Thoracic aorta (tissue), 2 donors: ENCODE results near the gene ALKBH8. TPM values are rescaled to one million over a fixed set of nuclear protein-coding genes. Genes with fewer than 3 reads are reported as not detected.

Experiments used
- ATAC-seq: fragments of 150-250 bp; one replicate; pipeline ENCODE4 v1.8.0; 2017; ENCODE audit warnings: low read depth; ENCODE audit not compliant: insufficient number of reproducible peaks, low FRiP score
- DNase-seq: peaks from one replicate; pipeline ENCODE4 v3.0.0-alpha.2; 2020; ENCODE audit warnings: low spot score
- H3K27ac ChIP-seq, 2 donors: fragments of 200-600 bp; sonication (generic); 1 replicate in 1 of 2; 2 replicates in 1 of 2; pipeline ENCODE4 v1.5.1; 2016; ENCODE audit warnings: mild to moderate bottlenecking in 2 of 2, moderate library complexity in 2 of 2
- H3K27me3 ChIP-seq: fragments of 200-600 bp; sonication (generic); replicated peaks from 2 replicates; pipeline ENCODE4 v1.6.0; 2016; ENCODE audit warnings: mild to moderate bottlenecking; ENCODE audit not compliant: insufficient read depth
- H3K36me3 ChIP-seq: fragments of 200-600 bp; sonication (generic); one replicate; pipeline ENCODE4 v1.5.1; 2016
- H3K4me1 ChIP-seq, 2 donors: fragments of 200-600 bp; sonication (generic); 1 replicate in 1 of 2; 2 replicates in 1 of 2; pipeline versions ENCODE4 v1.5.1 to v1.6.0; 2016; ENCODE audit warnings: low read depth in 2 of 2, mild to moderate bottlenecking in 1 of 2; ENCODE audit not compliant: control insufficient read depth in 1 of 2
- H3K4me3 ChIP-seq: fragments of 200-600 bp; sonication (generic); 2 replicates; pipeline ENCODE4 v1.5.1; 2016; ENCODE audit warnings: mild to moderate bottlenecking
- H3K9me3 ChIP-seq: fragments of 200-600 bp; sonication (generic); 2 replicates; pipeline ENCODE4 v1.5.1; 2016
- total RNA-seq, 2 donors: library from RNA; depleted of rRNA; stranded (reverse); fragments of >200 nt; gene quantifications; one replicate each; pipeline versions ENCODE4 v1.1.0 to v1.2.3, GENCODE V29; 2016
- TF ChIP-seq, protein P1 (sequence below): fragments of 200-600 bp; sonication (generic); IDR thresholded peaks from one replicate; pipeline ENCODE4 v1.5.1; 2019; ENCODE audit warnings: antibody characterized with exemption

Gene ALKBH8, protein sequence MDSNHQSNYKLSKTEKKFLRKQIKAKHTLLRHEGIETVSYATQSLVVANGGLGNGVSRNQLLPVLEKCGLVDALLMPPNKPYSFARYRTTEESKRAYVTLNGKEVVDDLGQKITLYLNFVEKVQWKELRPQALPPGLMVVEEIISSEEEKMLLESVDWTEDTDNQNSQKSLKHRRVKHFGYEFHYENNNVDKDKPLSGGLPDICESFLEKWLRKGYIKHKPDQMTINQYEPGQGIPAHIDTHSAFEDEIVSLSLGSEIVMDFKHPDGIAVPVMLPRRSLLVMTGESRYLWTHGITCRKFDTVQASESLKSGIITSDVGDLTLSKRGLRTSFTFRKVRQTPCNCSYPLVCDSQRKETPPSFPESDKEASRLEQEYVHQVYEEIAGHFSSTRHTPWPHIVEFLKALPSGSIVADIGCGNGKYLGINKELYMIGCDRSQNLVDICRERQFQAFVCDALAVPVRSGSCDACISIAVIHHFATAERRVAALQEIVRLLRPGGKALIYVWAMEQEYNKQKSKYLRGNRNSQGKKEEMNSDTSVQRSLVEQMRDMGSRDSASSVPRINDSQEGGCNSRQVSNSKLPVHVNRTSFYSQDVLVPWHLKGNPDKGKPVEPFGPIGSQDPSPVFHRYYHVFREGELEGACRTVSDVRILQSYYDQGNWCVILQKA
- total RNA-seq: 10 to 100 TPM; 10.6 to 16.8 TPM

DNA sequence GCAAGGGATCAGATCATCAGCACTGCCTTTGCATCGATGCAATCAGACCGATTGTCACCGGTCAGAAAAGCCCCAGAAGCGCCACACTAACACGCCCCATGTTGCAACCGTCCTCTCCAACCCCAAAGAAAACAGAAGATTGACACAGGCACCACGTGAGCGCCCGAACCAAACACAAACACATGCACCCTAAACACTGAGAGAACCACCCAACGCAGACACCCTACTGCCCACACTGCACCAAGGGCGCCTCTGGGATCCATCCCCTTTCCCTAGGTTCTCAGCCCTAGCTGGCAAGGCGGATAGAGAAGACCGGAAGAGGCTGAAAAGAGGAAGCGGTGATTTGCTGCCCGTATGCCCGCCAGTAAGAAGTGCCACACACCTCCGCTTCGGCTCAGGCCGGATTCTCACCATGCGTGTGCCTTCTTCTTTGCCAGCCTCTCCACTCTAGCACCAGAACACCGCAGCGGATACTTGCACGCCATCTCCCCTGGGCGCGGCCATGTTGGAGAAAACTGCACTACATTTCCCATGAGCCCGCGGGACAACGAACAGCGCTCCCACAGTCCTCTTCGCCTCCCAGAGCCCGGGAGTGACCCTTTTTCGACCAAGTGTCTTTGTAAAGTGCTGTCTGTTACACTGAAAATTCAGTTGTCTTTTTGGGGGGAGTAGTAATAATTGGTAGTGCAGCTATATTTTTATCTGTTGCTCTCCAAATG lies at the start of gene ALKBH8:
ALKBH8 (minus strand) TSS at position 517 of the 719 bp plus-strand sequence. CDS start 4,842 bp downstream, outside the sequence.
- Histone ChIP-seq H3K27ac (peak within 1 kb of the TSS; percentile 65 to 70), H3K36me3 (no peaks in the 10 kb centered on the region), H3K4me1 (peaks cover 9 to 21% of the 10 kb centered on the region in 2 donors), H3K27me3 (no peaks in the 10 kb centered on the region), H3K9me3 (no peaks in the 10 kb centered on the region), H3K4me3 (peak within 1 kb of the TSS; percentile 88)
- ATAC-seq (peak; percentile 32), DNase-seq (peak; percentile 41)
- TF ChIP-seq, protein P1, sequence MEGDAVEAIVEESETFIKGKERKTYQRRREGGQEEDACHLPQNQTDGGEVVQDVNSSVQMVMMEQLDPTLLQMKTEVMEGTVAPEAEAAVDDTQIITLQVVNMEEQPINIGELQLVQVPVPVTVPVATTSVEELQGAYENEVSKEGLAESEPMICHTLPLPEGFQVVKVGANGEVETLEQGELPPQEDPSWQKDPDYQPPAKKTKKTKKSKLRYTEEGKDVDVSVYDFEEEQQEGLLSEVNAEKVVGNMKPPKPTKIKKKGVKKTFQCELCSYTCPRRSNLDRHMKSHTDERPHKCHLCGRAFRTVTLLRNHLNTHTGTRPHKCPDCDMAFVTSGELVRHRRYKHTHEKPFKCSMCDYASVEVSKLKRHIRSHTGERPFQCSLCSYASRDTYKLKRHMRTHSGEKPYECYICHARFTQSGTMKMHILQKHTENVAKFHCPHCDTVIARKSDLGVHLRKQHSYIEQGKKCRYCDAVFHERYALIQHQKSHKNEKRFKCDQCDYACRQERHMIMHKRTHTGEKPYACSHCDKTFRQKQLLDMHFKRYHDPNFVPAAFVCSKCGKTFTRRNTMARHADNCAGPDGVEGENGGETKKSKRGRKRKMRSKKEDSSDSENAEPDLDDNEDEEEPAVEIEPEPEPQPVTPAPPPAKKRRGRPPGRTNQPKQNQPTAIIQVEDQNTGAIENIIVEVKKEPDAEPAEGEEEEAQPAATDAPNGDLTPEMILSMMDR: no peak

DNA sequence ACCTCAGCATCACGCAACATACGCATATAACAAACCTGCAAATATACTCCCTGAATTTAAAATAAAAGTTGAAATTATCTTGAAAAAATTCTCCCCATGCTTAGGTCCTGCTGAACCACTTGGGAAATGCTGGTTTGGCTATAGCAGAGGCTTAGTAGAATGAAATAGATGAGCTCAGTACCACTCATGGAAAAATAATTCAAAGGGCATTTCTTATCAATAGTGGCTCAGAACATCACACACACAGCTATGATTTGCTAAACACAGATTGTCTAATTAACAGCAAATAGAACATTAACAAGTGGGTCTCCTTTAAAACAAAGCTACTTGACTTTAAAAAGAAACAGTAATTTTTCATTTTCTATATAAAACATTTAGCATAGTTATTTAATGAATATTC lies 46.9 kb upstream of the ALKBH8 start:
- Histone ChIP-seq H3K36me3 (no peaks in the 10 kb centered on the region), H3K4me1 (no peaks in the 10 kb centered on the region), H3K4me3 (no peak overlapping the region), H3K27ac (no peak overlapping the region), H3K27me3 (no peaks in the 10 kb centered on the region), H3K9me3 (no peaks in the 10 kb centered on the region)
- TF ChIP-seq, protein P1: no peak
- DNase-seq (no peak), ATAC-seq (no peak)

DNA sequence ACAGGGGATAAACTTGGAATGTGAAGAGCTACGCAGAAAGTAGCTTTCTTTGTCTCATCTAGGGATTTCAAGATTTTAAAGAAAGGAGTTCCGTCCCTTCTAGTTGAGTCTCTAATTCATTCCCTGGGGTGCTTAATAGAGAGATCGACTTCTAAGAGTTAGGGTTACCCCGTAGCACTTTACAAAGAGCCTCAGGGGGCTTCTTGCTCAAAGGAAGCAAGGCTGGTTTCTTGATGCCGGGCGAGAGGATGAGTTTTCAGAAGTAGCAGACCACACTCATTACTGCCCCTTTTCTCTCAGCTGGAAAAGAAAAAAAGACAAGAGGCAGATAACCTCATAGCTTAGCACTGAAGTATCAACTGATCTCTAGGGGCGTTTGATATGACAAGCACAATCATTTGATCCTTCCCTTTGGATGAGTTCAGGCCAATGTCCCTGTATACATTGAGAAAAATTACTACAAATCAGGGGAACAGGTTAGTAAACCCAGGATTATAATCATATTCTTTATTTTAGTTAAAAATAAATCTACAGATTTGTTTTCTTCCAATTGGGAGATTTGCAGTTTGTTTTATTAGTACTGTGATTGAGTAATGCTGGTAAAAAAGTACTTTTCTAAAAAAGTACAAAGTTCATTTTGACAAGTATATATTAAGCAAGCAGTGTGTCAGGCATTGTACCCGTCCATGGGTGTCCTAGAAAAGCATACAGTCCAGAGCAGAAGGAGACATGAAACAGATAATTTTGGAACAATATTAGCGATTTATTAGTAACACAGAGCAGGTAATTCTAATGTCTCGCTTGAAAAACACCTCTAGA lies 44.1 kb upstream of the ALKBH8 start:
- H3K9me3 ChIP-seq: no peaks in the 10 kb centered on the region
- no peaks in the 10 kb centered on the region for H3K27me3 ChIP-seq
- DNase-seq (no peak), ATAC-seq (no peak)
- H3K4me1 ChIP-seq: no peaks in the 10 kb centered on the region
- H3K36me3 ChIP-seq: no peaks in the 10 kb centered on the region
- TF ChIP-seq, protein P1: no peak
- no peak overlapping the region for H3K27ac ChIP-seq
- no peak overlapping the region for H3K4me3 ChIP-seq

DNA sequence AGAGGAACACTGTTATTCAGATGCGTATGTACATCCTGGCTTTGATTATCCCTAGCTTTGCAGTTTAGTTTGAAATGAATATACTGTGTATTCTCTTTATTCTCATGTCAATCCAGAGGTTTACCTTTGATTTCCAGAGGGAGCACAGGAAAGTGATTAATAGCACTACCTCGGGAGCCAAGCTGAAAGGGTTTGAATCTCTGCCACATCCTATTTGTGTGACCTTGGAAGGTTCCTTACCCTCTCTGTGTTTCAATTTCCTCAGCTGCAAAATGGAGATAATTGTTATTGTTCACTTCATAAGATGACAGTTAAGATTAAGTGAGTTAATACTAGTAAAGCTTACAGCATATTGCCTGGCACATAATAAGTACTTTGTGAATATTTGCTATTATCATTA lies 43.3 kb upstream of the ALKBH8 start:
- Histone ChIP-seq H3K4me3 (no peak overlapping the region), H3K27me3 (no peaks in the 10 kb centered on the region), H3K27ac (no peak overlapping the region), H3K4me1 (no peaks in the 10 kb centered on the region), H3K36me3 (no peaks in the 10 kb centered on the region), H3K9me3 (no peaks in the 10 kb centered on the region)
- ATAC-seq (no peak), DNase-seq (no peak)
- TF ChIP-seq, protein P1: no peak
